ENCODE results near the gene C15orf39.
A peak's percentile ranks its signal among the peaks of the same experiment; 100 is the strongest.

The C15orf39 gene

DNA sequence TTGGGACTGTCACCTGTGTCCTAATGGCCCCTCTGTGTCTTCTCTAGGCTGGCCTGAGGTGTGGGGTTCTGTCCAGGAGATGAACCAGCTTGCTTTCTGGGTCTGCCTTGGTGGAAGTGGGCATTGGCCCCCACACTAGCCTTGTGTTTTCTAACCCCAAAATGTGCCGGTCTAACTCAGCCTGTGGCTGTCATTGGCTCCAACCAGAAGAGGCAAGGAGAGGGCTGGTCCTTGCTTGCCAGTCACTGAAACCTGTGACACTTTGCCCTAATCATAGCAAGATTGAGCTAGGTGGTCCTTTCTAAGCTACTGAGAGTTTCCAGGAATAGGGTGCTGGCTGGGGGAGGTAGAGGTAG, 2.2 kb downstream of the C15orf39 start:
- Histone ChIP-seq H2AFZ (ENCODE audit: low read depth, low read length, severe bottlenecking) (no peak overlapping the region), H3K4me2 (ENCODE audit: low read depth, low read length, poor library complexity, severe bottlenecking) (peak overlapping the region; percentile 72), H3K27ac (ENCODE audit: low read depth, low read length) (peak overlapping the region; percentile 81), H3K9me2 (replicated peaks; ENCODE audit: insufficient read depth, low read length) (no peaks in the 10 kb centered on the region), H3K9me3 (ENCODE audit: insufficient read depth, low read length) (no peaks in the 10 kb centered on the region), H3K36me3 (ENCODE audit: low read length) (no peaks in the 10 kb centered on the region), H3K27me3 (ENCODE audit: low read length) (no peaks in the 10 kb centered on the region), H3K9ac (ENCODE audit: low read length) (peak overlapping the region; percentile 97), H4K20me1 (ENCODE audit: low read depth, low read length) (peaks cover 10% of the 10 kb centered on the region; the same call in 1 of the 2 replicates), H3K79me2 (ENCODE audit: insufficient read depth, low read length) (peaks cover 61% of the 10 kb centered on the region), H3K4me3 (ENCODE audit: insufficient read depth, low read length, poor library complexity, severe bottlenecking) (peak overlapping the region; percentile 96), H3F3A (ENCODE audit: insufficient read depth) (no peaks in the 10 kb centered on the region)
- no peak for TF ChIP-seq EZH2phosphoT487 (conservative IDR thresholded peaks at IDR 0.05; ENCODE audit: low read length)
- TF ChIP-seq, protein P1, sequence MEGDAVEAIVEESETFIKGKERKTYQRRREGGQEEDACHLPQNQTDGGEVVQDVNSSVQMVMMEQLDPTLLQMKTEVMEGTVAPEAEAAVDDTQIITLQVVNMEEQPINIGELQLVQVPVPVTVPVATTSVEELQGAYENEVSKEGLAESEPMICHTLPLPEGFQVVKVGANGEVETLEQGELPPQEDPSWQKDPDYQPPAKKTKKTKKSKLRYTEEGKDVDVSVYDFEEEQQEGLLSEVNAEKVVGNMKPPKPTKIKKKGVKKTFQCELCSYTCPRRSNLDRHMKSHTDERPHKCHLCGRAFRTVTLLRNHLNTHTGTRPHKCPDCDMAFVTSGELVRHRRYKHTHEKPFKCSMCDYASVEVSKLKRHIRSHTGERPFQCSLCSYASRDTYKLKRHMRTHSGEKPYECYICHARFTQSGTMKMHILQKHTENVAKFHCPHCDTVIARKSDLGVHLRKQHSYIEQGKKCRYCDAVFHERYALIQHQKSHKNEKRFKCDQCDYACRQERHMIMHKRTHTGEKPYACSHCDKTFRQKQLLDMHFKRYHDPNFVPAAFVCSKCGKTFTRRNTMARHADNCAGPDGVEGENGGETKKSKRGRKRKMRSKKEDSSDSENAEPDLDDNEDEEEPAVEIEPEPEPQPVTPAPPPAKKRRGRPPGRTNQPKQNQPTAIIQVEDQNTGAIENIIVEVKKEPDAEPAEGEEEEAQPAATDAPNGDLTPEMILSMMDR (IDR thresholded peaks at IDR 0.05; ENCODE audit: insufficient read depth, low read length, poor library complexity, severe bottlenecking), result no peak

DNA sequence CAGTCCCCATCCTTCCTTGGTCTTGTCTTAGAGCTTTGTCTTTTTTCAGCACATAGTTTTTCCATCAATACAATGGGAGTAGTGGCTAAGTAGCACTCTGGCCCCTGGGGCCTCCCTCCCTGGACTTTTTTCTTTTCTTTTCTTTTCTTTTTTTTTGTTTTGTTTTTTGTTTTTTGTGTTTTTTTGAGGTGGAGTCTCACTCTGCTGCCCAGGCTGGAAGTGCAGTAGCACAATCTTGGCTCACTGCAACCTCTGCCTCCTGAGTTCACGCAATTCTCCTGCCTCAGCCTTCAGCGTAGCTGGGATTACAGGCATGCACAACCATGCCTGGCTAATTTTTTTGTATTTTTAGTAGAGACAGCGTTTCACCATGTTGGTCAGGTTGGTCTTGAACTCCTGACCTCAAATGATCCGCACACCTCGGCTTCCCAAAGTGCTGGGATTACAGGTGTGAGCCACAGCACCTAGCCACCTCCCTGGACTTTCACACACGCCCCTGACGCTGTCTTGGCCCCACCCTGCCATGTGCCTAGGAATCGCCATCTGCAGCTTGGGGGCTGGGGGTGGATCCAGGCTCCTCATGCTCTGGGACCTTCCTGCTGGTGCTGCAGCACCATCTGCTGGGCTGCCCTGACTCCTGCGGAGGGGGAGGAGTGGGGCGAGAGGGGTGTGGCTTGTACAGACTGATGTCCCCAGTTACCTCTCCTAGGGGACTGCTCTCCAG, 2.8 kb downstream of the C15orf39 start:
- no peak for TF ChIP-seq EZH2phosphoT487 (conservative IDR thresholded peaks at IDR 0.05; ENCODE audit: low read length)
- TF ChIP-seq, protein P1 (IDR thresholded peaks at IDR 0.05; ENCODE audit: insufficient read depth, low read length, poor library complexity, severe bottlenecking), result peak; percentile 78
- H3K9me2 ChIP-seq (replicated peaks; ENCODE audit: insufficient read depth, low read length), result no peaks in the 10 kb centered on the region
- H3K9me3 ChIP-seq (ENCODE audit: insufficient read depth, low read length), result no peaks in the 10 kb centered on the region
- H3K9ac ChIP-seq (ENCODE audit: low read length), result peak overlapping the region; percentile 97
- no peak overlapping the region for H3K4me3 ChIP-seq (ENCODE audit: insufficient read depth, low read length, poor library complexity, severe bottlenecking)
- H3K27me3 ChIP-seq (ENCODE audit: low read length), result no peaks in the 10 kb centered on the region
- peaks cover 67% of the 10 kb centered on the region for H3K79me2 ChIP-seq (ENCODE audit: insufficient read depth, low read length)
- H3F3A ChIP-seq (ENCODE audit: insufficient read depth), result no peaks in the 10 kb centered on the region
- peaks cover 16% of the 10 kb centered on the region for H4K20me1 ChIP-seq (ENCODE audit: low read depth, low read length)
- peak overlapping the region; percentile 72 for H3K4me2 ChIP-seq (ENCODE audit: low read depth, low read length, poor library complexity, severe bottlenecking)
- H2AFZ ChIP-seq (ENCODE audit: low read depth, low read length, severe bottlenecking), result no peak overlapping the region
- peak overlapping the region; percentile 81 for H3K27ac ChIP-seq (ENCODE audit: low read depth, low read length)
- H3K36me3 ChIP-seq (ENCODE audit: low read length), result no peaks in the 10 kb centered on the region

DNA sequence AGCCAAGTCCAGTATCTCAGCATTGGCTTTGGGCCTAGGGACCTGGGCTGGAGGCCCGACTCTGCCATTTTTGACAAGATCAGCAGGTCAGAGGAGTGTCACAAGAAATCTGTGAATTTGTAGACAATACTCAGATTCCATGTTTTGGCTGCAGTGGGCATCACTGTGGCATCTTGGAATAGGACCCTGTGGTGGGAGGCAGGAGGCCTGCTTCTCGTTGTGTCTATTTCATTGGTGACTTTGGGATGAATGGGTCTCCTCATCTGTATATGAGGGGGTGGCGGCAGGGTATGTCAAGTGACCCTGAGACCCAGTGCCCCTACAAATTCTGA, 3.3 kb downstream of the C15orf39 start:
- H3K4me3 ChIP-seq (ENCODE audit: insufficient read depth, low read length, poor library complexity, severe bottlenecking), result no peak overlapping the region

More for the DNA sequence above, 3.3 kb downstream of the C15orf39 start:
- peaks cover 18% of the 10 kb centered on the region for H4K20me1 ChIP-seq (ENCODE audit: low read depth, low read length)
- no peak overlapping the region for H3K9ac ChIP-seq (ENCODE audit: low read length)
- no peaks in the 10 kb centered on the region for H3K36me3 ChIP-seq (ENCODE audit: low read length)
- no peaks in the 10 kb centered on the region for H3F3A ChIP-seq (ENCODE audit: insufficient read depth)
- peaks cover 73% of the 10 kb centered on the region for H3K79me2 ChIP-seq (ENCODE audit: insufficient read depth, low read length)
- H3K4me2 ChIP-seq (ENCODE audit: low read depth, low read length, poor library complexity, severe bottlenecking), result no peak overlapping the region
- no peaks in the 10 kb centered on the region for H3K9me2 ChIP-seq (replicated peaks; ENCODE audit: insufficient read depth, low read length)
- no peak overlapping the region for H2AFZ ChIP-seq (ENCODE audit: low read depth, low read length, severe bottlenecking)
- H3K27ac ChIP-seq (ENCODE audit: low read depth, low read length), result no peak overlapping the region
- TF ChIP-seq, protein P1 (IDR thresholded peaks at IDR 0.05; ENCODE audit: insufficient read depth, low read length, poor library complexity, severe bottlenecking), result peak; percentile 6
- TF ChIP-seq EZH2phosphoT487 (conservative IDR thresholded peaks at IDR 0.05; ENCODE audit: low read length), result no peak
- no peaks in the 10 kb centered on the region for H3K9me3 ChIP-seq (ENCODE audit: insufficient read depth, low read length)
- no peaks in the 10 kb centered on the region for H3K27me3 ChIP-seq (ENCODE audit: low read length)

Data from SU-DHL-6 (cell line).